DOHH2 (cell line): ENCODE data around the gene IMP3.

ENCODE experiments used
- H3F3A ChIP-seq: fragments of 200-600 bp; sonication (generic), shearing (Covaris generic); 2 replicates; pipeline ENCODE4 v1.6.0; 2016; ENCODE audit warnings: antibody characterized with exemption, mild to moderate bottlenecking; ENCODE audit not compliant: control insufficient read depth, insufficient read depth
- H3K27ac ChIP-seq: fragments of 200-600 bp; sonication (generic); 2 replicates; pipeline ENCODE4 v1.5.1; 2014; ENCODE audit warnings: low read depth, mild to moderate bottlenecking, low read length, moderate library complexity
- H3K27me3 ChIP-seq: fragments of 200-600 bp; sonication (generic); 2 replicates; pipeline ENCODE4 v1.6.1; 2014; ENCODE audit warnings: mild to moderate bottlenecking, low read length, mixed read lengths; ENCODE audit not compliant: control insufficient read depth
- H3K36me3 ChIP-seq: fragments of 200-600 bp; sonication (generic); 2 replicates; pipeline ENCODE4 v1.6.1; 2014; ENCODE audit warnings: mild to moderate bottlenecking, low read length, moderate library complexity, mixed read lengths; ENCODE audit not compliant: control insufficient read depth
- H3K4me1 ChIP-seq: fragments of 200-600 bp; sonication (generic); 2 replicates; pipeline ENCODE4 v1.6.1; 2014; ENCODE audit warnings: mild to moderate bottlenecking, low read length, mixed read lengths; ENCODE audit not compliant: control insufficient read depth
- H3K4me2 ChIP-seq: fragments of 200-600 bp; sonication (generic); 2 replicates; pipeline ENCODE4 v1.6.0; 2014; ENCODE audit warnings: mild to moderate bottlenecking, low read length, moderate library complexity
- H3K4me3 ChIP-seq: fragments of 200-600 bp; sonication (generic); 2 replicates; pipeline ENCODE4 v1.5.1; 2014; ENCODE audit warnings: mild to moderate bottlenecking, low read length, mixed read lengths
- H3K79me2 ChIP-seq: fragments of 200-600 bp; sonication (generic); 2 replicates; pipeline ENCODE4 v1.6.1; 2014; ENCODE audit warnings: mild to moderate bottlenecking, low read length, mixed read lengths; ENCODE audit not compliant: control insufficient read depth
- H3K9me2 ChIP-seq: fragments of 200-600 bp; sonication (generic); replicated peaks from 2 replicates; pipeline ENCODE4 v1.6.1; 2014; ENCODE audit warnings: mild to moderate bottlenecking, low read length, mixed read lengths; ENCODE audit not compliant: control insufficient read depth
- H3K9me3 ChIP-seq: fragments of 200-600 bp; sonication (generic); 2 replicates; pipeline ENCODE4 v1.6.1; 2014; ENCODE audit warnings: antibody characterized with exemption, low read length, mixed read lengths; ENCODE audit not compliant: control insufficient read depth, insufficient read depth
- H4K20me1 ChIP-seq: fragments of 200-600 bp; sonication (generic); 2 replicates; pipeline ENCODE4 v1.6.0; 2014; ENCODE audit warnings: low read depth, mild to moderate bottlenecking, antibody characterized with exemption, low read length, moderate library complexity; ENCODE audit not compliant: control insufficient read depth, insufficient read depth
- EZH2phosphoT487 ChIP-seq: fragments of 200-600 bp; sonication (generic); IDR thresholded peaks from 2 replicates; pipeline ENCODE4 v1.6.1; 2017; ENCODE audit warnings: borderline replicate concordance, mild to moderate bottlenecking, antibody characterized with exemption, low read length, moderate library complexity, mixed read lengths
- TF ChIP-seq, protein P1 (sequence below): fragments of 200-600 bp; sonication (generic); IDR thresholded peaks from one replicate; pipeline ENCODE4 v1.5.1; 2014; ENCODE audit warnings: antibody characterized with exemption, mild to moderate bottlenecking, low read depth, low read length; ENCODE audit not compliant: poor library complexity, severe bottlenecking

Gene IMP3

DNA sequence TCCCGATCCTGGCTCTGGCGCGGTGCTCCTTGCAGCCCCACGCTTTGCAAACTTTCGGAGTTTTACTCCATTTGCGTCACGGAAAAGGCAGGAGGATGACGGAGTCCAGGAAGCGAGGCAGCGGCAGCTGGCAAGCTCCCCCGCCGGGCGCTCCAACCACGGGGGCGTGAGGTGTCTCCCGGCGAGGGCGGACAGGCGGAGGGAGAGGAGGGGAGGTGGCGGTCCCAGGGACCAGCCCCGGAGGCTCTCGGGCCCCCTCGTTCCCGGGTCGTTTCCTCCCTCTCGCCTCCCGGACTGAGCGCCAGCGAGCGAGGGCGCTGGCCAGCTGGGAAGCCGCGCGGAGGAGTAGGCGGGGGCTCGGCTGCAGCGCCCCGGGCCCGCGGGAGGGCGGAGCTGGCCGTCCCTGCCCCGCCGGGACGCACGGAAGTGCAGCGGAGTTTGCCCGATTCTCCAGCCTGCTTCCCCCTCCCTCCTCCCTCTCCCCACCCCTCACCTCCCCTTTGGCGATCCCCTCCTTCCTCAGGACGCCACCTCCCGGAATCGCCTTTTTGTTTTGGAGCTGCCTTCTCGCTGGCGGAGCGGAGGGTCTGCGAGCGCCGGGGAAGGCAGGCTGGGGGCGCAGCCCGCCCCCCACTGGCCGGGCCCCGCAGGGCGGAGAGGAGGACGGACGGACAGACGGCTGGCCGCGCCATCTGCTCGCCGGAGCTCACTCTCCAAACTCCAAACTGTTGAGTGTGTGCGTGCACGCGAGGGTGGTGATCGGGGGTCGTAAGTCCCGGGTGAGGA, 7.5 kb upstream of the IMP3 start, which contains the start of gene SNX33:
Gene SNX33, plus strand, starts transcription at position 543 of the 786 bp plus-strand sequence. CDS start 1,191 bp downstream, outside the sequence.
- H3K4me1 ChIP-seq: peaks cover 11% of the 10 kb centered on the region; the same call in 1 of the 2 replicates

DNA sequence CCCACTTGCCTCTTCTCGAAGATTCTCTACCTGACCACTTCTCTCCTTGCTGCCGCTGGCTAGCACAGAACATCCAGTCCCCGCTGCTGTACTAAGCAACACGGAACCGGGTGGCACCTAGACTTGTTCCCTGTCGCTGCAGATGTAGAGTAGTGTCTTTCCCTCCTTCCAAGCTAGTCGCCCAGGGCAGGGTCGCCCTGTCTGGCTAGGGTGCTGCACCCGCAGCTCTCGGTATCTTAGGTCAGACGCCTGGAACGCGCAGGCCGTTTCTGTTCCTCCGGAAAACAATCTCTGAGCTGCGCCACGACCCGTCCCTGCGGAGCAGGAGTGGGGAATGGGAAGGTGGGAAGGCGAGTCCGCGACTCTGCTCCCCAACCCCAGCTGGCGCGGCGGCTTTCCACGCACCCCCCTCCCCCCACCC, 6.9 kb upstream of the IMP3 start:
- H3K36me3 ChIP-seq: no peaks in the 10 kb centered on the region
- H3K9me3 ChIP-seq: no peaks in the 10 kb centered on the region
- H3K27ac ChIP-seq: no peak overlapping the region
- H3K4me3 ChIP-seq: peak overlapping the region; percentile 73
- H4K20me1 ChIP-seq: no peaks in the 10 kb centered on the region
- H3K9me2 ChIP-seq: no peaks in the 10 kb centered on the region
- peaks cover 37% of the 10 kb centered on the region for H3K27me3 ChIP-seq
- no peaks in the 10 kb centered on the region for H3F3A ChIP-seq
- peak overlapping the region; percentile 79 for H3K4me2 ChIP-seq
- H3K4me1 ChIP-seq: peaks cover 14% of the 10 kb centered on the region
- no peaks in the 10 kb centered on the region for H3K79me2 ChIP-seq
- TF ChIP-seq, protein P1, sequence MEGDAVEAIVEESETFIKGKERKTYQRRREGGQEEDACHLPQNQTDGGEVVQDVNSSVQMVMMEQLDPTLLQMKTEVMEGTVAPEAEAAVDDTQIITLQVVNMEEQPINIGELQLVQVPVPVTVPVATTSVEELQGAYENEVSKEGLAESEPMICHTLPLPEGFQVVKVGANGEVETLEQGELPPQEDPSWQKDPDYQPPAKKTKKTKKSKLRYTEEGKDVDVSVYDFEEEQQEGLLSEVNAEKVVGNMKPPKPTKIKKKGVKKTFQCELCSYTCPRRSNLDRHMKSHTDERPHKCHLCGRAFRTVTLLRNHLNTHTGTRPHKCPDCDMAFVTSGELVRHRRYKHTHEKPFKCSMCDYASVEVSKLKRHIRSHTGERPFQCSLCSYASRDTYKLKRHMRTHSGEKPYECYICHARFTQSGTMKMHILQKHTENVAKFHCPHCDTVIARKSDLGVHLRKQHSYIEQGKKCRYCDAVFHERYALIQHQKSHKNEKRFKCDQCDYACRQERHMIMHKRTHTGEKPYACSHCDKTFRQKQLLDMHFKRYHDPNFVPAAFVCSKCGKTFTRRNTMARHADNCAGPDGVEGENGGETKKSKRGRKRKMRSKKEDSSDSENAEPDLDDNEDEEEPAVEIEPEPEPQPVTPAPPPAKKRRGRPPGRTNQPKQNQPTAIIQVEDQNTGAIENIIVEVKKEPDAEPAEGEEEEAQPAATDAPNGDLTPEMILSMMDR: no peak
- TF ChIP-seq EZH2phosphoT487: peak; percentile 91; the same call in 1 of the 2 replicates

More for the DNA sequence above, 7.5 kb upstream of the IMP3 start, which contains the start of gene SNX33:
- Histone ChIP-seq H3K36me3 (no peaks in the 10 kb centered on the region), H3K27me3 (peaks cover 37% of the 10 kb centered on the region), H3K9me2 (no peaks in the 10 kb centered on the region), H3K9me3 (no peaks in the 10 kb centered on the region), H3F3A (no peaks in the 10 kb centered on the region), H3K27ac (no peak within 1 kb of the TSS), H4K20me1 (no peaks in the 10 kb centered on the region), H3K4me3 (peak within 1 kb of the TSS; percentile 73), H3K4me2 (peak within 1 kb of the TSS; percentile 79), H3K79me2 (no peaks in the 10 kb centered on the region)
- TF ChIP-seq, protein P1: peak; percentile 77
- no peak for TF ChIP-seq EZH2phosphoT487

DNA sequence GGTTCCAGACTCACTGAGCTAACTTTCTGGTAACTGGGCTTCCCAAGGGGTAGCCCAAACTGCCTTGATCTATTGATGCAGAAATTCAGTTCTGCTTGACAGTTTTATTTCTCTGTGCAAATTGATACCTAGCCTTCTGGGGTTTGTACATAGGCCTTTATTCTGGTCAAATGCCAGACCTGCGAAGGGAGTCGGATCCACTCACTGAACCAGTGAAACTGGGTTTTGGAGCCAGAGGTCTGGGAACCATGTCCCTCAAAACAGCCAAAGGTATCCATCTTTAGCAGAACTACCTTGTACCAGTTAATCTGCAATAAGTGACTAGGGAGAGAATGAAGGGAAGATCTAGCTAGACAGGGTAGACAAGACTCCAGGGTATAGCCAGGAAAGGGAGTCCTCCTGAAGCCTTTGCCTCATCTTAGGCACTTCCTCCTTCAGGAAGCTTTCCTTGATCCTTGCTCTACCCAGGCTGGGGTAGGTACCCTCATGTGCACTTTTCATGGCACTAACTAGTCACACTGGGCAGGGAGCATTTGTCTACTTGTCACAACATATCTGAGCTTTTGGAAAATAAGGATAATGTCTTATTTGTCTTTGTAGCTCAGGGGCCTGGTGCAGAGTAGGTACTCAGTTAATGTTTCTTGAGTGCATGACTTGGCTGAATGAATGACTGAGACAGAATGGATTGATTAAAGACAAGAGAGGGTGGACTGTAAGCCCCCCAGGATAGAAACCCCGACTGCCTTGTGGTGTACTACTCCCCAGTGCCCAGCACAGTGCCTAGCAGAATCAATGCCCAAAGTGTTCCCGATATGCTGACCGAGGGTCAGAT, 6.3 kb upstream of the IMP3 start:
- H4K20me1 ChIP-seq: no peaks in the 10 kb centered on the region
- H3K9me2 ChIP-seq: no peaks in the 10 kb centered on the region
- H3K27ac ChIP-seq: no peak overlapping the region
- H3K4me3 ChIP-seq: peak overlapping the region; percentile 73
- no peaks in the 10 kb centered on the region for H3K9me3 ChIP-seq
- peaks cover 21% of the 10 kb centered on the region for H3K4me1 ChIP-seq
- H3F3A ChIP-seq: peaks cover 1% of the 10 kb centered on the region
- H3K36me3 ChIP-seq: no peaks in the 10 kb centered on the region
- no peak for TF ChIP-seq EZH2phosphoT487
- TF ChIP-seq, protein P1: no peak
- H3K27me3 ChIP-seq: peaks cover 37% of the 10 kb centered on the region
- H3K4me2 ChIP-seq: peak overlapping the region; percentile 79
- no peaks in the 10 kb centered on the region for H3K79me2 ChIP-seq
